Measurements from ENCODE around the gene APLP2.

The APLP2 gene

DNA sequence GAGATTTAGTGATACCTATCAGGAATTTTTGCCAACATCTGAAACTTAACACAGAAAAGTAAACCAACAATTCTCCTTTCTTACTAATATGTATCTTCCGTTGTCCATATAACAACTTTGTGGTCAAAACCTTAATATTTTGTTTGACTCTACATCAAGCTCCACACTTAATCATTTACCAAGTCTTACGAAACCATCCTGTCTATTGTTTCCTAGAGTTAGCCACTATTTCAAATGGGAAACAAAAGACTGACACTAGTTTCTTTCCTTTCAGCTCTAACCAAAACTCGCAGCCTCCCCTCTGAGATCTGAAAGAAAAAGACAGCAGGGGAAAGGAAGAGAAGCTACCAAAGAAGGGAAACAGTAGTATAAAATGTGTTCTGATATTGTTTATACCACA lies 40.6 kb upstream of the APLP2 start:
- TF ChIP-seq, protein P1, sequence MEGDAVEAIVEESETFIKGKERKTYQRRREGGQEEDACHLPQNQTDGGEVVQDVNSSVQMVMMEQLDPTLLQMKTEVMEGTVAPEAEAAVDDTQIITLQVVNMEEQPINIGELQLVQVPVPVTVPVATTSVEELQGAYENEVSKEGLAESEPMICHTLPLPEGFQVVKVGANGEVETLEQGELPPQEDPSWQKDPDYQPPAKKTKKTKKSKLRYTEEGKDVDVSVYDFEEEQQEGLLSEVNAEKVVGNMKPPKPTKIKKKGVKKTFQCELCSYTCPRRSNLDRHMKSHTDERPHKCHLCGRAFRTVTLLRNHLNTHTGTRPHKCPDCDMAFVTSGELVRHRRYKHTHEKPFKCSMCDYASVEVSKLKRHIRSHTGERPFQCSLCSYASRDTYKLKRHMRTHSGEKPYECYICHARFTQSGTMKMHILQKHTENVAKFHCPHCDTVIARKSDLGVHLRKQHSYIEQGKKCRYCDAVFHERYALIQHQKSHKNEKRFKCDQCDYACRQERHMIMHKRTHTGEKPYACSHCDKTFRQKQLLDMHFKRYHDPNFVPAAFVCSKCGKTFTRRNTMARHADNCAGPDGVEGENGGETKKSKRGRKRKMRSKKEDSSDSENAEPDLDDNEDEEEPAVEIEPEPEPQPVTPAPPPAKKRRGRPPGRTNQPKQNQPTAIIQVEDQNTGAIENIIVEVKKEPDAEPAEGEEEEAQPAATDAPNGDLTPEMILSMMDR (IDR thresholded peaks at IDR 0.05; ENCODE audit: low read length, missing control alignments): no peak
- no peak overlapping the region for H3K4me3 ChIP-seq (replicated peaks; ENCODE audit: low read depth, low read length)
- DNase-seq (ENCODE audit: low read depth): peak; percentile 46

GRCh38 chr11:130031056-130031455 lies 38.6 kb upstream of the APLP2 start:
- no peak overlapping the region for H3K4me3 ChIP-seq (replicated peaks; ENCODE audit: low read depth, low read length)
- DNase-seq (ENCODE audit: low read depth): no peak
- TF ChIP-seq, protein P1 (IDR thresholded peaks at IDR 0.05; ENCODE audit: low read length, missing control alignments): no peak

DNA sequence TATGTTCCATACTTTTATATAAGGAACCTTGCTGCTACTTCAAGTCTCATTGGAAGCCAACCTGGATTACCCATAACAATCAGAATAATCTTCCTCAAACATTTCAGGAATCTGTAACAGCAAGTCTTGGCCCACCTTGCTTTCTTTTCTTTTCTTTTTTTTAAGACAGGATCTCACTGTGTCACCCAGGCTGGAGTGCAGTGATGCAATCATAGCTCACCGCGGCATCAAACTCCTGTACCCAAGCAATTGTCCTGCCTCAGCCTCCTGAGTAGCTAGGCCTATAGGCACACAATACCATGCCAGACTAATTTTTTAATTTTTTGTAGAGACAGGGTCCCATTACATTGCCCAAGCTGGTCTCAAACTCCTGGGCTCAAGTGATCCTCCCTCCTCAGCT lies 37.7 kb upstream of the APLP2 start:
- TF ChIP-seq, protein P1 (IDR thresholded peaks at IDR 0.05; ENCODE audit: low read length, missing control alignments): no peak
- no peak for DNase-seq (ENCODE audit: low read depth)
- H3K4me3 ChIP-seq (replicated peaks; ENCODE audit: low read depth, low read length): no peak overlapping the region

GRCh38 chr11:130032931-130033330 lies 36.8 kb upstream of the APLP2 start:
- TF ChIP-seq, protein P1 (IDR thresholded peaks at IDR 0.05; ENCODE audit: low read length, missing control alignments): no peak
- no peak for DNase-seq (ENCODE audit: low read depth)
- H3K4me3 ChIP-seq (replicated peaks; ENCODE audit: low read depth, low read length): no peak overlapping the region

DNA sequence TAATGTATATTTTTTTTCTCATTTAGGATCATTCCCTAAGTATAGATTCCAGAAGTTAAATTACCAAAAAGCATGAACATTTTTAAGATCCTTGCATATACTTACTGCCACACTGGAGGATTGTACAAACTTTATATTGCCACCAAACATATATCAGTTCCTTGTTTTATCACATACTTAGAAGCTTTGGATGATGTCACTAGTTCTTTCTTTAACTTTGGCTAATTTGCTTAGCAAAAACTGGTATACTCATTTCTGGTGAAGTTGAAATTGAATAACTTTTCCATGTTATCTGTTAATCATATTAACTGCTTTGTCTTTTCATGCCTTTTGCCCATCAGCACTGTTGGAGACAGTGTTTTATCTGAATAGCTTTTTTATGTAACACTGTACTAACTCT lies 35.5 kb upstream of the APLP2 start:
- TF ChIP-seq, protein P1 (IDR thresholded peaks at IDR 0.05; ENCODE audit: low read length, missing control alignments): no peak
- no peak for DNase-seq (ENCODE audit: low read depth)
- no peak overlapping the region for H3K4me3 ChIP-seq (replicated peaks; ENCODE audit: low read depth, low read length)

DNA sequence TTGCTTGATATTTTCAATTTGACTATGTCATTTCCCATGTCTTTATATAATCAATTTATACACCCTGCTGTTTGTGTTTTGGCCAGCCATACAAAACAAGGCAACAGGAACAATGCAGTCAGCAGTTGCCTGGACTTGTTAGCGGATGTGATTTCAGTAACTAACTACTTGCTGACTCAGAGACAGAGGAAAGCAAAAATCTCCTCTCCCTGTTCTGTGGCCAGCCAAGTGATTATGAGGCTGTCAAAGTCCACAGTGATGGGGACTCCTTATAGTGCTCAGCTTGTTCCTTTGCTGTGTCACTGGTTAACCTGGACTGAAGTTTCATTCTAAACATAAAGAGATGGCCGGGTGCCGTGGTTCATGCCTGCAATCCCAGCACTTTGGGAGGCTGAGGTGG lies 32.6 kb upstream of the APLP2 start:
- TF ChIP-seq, protein P1 (IDR thresholded peaks at IDR 0.05; ENCODE audit: low read length, missing control alignments): no peak
- no peak overlapping the region for H3K4me3 ChIP-seq (replicated peaks; ENCODE audit: low read depth, low read length)
- peak; percentile 91 for DNase-seq (ENCODE audit: low read depth)

DNA sequence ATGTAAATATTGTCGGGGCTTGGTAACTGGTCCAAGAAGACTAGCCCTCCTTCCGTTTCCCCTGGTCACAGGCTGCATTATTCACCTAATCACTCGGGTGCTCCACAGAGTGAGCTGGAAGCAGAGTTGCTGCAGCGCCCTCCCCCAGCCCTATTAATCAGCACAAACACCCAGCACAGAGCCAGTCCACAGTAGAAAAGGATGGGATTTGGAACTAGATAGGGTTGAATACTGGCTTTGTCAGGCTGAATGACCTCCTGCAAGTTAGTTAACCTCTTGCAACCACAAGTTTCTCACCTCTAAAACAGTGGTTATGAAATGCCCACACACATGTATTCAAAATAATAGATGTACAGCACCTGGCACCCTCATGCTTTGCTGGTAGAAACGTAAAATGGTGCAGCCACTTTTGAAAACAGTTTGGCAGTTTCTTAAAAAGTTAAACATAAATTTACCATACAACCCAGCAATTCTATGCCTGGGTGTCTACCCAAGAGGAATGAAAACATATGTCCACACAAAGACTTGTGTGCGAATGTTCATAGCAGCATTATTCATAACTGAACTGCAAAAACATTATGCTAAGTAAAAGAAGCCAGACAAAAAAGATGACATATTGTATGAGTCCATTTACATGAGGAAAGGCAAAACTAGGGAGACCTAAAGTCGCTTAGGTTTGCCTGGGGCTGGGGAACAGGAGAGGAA lies 31.7 kb upstream of the APLP2 start:
- DNase-seq (ENCODE audit: low read depth): peak; percentile 59
- TF ChIP-seq, protein P1 (IDR thresholded peaks at IDR 0.05; ENCODE audit: low read length, missing control alignments): no peak
- peak overlapping the region; percentile 5 for H3K4me3 ChIP-seq (replicated peaks; ENCODE audit: low read depth, low read length)
